Right lobe of liver (tissue), 4 donors: ENCODE data around the gene TAF11L6.

Experiments
- CTCF ChIP-seq, 4 donors: fragments of 200-600 bp in 3 of 4; fragments of 450-650 bp in 1 of 4; IDR thresholded peaks; one replicate each; pipeline versions ENCODE4 v1.5.1 to v1.8.0; 2016 to 2022; ENCODE audit warnings: antibody characterized with exemption in 4 of 4, mild to moderate bottlenecking in 2 of 4
- POLR2A ChIP-seq: fragments of 450-650 bp; IDR thresholded peaks from one replicate; pipeline ENCODE4 v1.6.1; 2017; ENCODE audit warnings: antibody characterized with exemption, mild to moderate bottlenecking
- donor health status: DM: no; HTN: no; CAD: no.
- donor health status: DM: no; HTN: no; CAD: no.
- donor health status: DM: no; HTN: yes; CAD: no.

GRCh38 chr5:17481378-17481777, 47.1 kb upstream of the TAF11L6 start:
- TF ChIP-seq CTCF (IDR thresholded peaks at IDR 0.05) (no peak), POLR2A (no peak)
